HepG2 (cell line): Measurements from ENCODE around the gene COPS6. TPM values are rescaled to one million over a fixed set of nuclear protein-coding genes. Genes with fewer than 3 reads are reported as not detected.

ENCODE experiments used
- GPN1 ChIP-seq: sonication (generic); formaldehyde crosslinking; IDR thresholded peaks from 2 replicates; pipeline ENCODE4 v1.5.1; 2020; ENCODE audit warnings: missing genetic modification reagents, borderline replicate concordance
- MLLT10 ChIP-seq: sonication (generic); formaldehyde crosslinking; IDR thresholded peaks from 2 replicates; pipeline ENCODE4 v1.4.0; 2020; ENCODE audit warnings: missing genetic modification reagents
- NAIF1 ChIP-seq: sonication (generic); formaldehyde crosslinking; IDR thresholded peaks from 2 replicates; pipeline ENCODE4 v1.5.0; 2020; ENCODE audit warnings: mild to moderate bottlenecking, missing genetic modification reagents, borderline replicate concordance
- NCOA2 ChIP-seq: sonication (generic); formaldehyde crosslinking; IDR thresholded peaks from 2 replicates; pipeline ENCODE4 v1.8.0; 2022; ENCODE audit warnings: inconsistent platforms
- PLRG1 ChIP-seq: fragments of 450-650 bp; conservative IDR thresholded peaks from 2 replicates; pipeline ENCODE4 v1.6.1; 2016
- WIZ ChIP-seq: sonication (generic); formaldehyde crosslinking; IDR thresholded peaks from 2 replicates; pipeline ENCODE4 v1.5.1; 2020; ENCODE audit warnings: mild to moderate bottlenecking, missing genetic modification reagents
- ZNF124 ChIP-seq: sonication (generic); formaldehyde crosslinking; IDR thresholded peaks from 2 replicates; pipeline ENCODE4 v1.4.0; 2020; ENCODE audit warnings: missing genetic modification reagents
- ZNF317 ChIP-seq: sonication (generic); formaldehyde crosslinking; IDR thresholded peaks from 2 replicates; pipeline ENCODE4 v1.5.0; 2020; ENCODE audit warnings: mild to moderate bottlenecking, missing genetic modification reagents
- ZNF546 ChIP-seq: sonication (generic); formaldehyde crosslinking; conservative IDR thresholded peaks from 2 replicates; pipeline ENCODE4 v1.8.1; 2023; ENCODE audit warnings: mild to moderate bottlenecking, missing genetic modification reagents
- polyA plus RNA-seq, 8 experiments: library from polyadenylated mRNA; depleted of rRNA in 3 of 8; stranded (reverse) in 7 of 8; unstranded in 1 of 8; fragments of >200 nt; fragmentation: Illumina TruSeq in 4 of 8; extraction: Trizol in 4 of 8; gene quantifications; 2 replicates each; pipeline versions ENCODE4 v1.2.1 to v1.2.3, GENCODE V29; 2011 to 2016; ENCODE audit warnings: low read depth in 4 of 8, missing spikeins in 1 of 8, mixed read lengths in 1 of 8; ENCODE audit not compliant: insufficient read depth in 1 of 8
- total RNA-seq, 5 experiments: library from RNA; depleted of rRNA; stranded (reverse); fragments of >200 nt; fragmentation: Illumina TruSeq; extraction: Trizol; gene quantifications; 2 replicates each; pipeline ENCODE4 v1.2.3, GENCODE V29; 2016; ENCODE audit warnings: low read depth in 1 of 5
- TF ChIP-seq, protein P1 (sequence below): sonication (generic); formaldehyde crosslinking; IDR thresholded peaks from 2 replicates; pipeline ENCODE4 v1.5.0; 2020; ENCODE audit warnings: mild to moderate bottlenecking, missing genetic modification reagents, borderline replicate concordance
- TF ChIP-seq, protein P2 (sequence below): sonication (generic); formaldehyde crosslinking; IDR thresholded peaks from 2 replicates; pipeline ENCODE4 v1.5.1; 2020; ENCODE audit warnings: mild to moderate bottlenecking, missing genetic modification reagents, borderline replicate concordance

Gene COPS6
- total and polyA plus RNA-seq, 2 of the 13 experiments (the other 11 are each of a cell fraction or from before 2014, with no cell fraction given), result 33.4 to 117 TPM

DNA sequence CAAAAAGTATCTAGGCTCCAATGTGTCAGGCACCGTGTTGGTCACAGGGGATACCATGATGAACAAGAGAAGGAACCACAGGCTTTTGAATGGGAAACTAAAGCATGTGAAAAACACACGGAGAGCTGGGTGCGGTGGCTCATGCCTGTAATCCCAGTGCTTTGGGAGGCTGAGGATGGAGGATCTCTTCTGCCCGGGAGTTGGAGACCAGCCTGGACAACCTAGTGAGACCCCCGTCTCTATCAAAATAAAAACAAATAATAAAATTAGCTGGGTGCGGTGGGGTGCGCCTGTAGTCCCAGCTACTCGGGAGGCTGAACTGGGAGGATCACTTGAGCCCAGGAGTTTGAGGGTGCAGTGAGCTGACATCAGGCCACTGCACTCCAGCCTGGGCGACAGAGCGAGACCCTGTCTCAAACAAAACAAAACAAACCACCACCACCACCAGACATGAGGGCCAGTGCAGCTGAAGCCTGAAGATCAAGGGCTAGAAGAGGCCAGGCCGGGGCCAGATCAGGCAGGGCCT is 611 bp upstream of the COPS6 start (continued):
- TF ChIP-seq, protein P1, sequence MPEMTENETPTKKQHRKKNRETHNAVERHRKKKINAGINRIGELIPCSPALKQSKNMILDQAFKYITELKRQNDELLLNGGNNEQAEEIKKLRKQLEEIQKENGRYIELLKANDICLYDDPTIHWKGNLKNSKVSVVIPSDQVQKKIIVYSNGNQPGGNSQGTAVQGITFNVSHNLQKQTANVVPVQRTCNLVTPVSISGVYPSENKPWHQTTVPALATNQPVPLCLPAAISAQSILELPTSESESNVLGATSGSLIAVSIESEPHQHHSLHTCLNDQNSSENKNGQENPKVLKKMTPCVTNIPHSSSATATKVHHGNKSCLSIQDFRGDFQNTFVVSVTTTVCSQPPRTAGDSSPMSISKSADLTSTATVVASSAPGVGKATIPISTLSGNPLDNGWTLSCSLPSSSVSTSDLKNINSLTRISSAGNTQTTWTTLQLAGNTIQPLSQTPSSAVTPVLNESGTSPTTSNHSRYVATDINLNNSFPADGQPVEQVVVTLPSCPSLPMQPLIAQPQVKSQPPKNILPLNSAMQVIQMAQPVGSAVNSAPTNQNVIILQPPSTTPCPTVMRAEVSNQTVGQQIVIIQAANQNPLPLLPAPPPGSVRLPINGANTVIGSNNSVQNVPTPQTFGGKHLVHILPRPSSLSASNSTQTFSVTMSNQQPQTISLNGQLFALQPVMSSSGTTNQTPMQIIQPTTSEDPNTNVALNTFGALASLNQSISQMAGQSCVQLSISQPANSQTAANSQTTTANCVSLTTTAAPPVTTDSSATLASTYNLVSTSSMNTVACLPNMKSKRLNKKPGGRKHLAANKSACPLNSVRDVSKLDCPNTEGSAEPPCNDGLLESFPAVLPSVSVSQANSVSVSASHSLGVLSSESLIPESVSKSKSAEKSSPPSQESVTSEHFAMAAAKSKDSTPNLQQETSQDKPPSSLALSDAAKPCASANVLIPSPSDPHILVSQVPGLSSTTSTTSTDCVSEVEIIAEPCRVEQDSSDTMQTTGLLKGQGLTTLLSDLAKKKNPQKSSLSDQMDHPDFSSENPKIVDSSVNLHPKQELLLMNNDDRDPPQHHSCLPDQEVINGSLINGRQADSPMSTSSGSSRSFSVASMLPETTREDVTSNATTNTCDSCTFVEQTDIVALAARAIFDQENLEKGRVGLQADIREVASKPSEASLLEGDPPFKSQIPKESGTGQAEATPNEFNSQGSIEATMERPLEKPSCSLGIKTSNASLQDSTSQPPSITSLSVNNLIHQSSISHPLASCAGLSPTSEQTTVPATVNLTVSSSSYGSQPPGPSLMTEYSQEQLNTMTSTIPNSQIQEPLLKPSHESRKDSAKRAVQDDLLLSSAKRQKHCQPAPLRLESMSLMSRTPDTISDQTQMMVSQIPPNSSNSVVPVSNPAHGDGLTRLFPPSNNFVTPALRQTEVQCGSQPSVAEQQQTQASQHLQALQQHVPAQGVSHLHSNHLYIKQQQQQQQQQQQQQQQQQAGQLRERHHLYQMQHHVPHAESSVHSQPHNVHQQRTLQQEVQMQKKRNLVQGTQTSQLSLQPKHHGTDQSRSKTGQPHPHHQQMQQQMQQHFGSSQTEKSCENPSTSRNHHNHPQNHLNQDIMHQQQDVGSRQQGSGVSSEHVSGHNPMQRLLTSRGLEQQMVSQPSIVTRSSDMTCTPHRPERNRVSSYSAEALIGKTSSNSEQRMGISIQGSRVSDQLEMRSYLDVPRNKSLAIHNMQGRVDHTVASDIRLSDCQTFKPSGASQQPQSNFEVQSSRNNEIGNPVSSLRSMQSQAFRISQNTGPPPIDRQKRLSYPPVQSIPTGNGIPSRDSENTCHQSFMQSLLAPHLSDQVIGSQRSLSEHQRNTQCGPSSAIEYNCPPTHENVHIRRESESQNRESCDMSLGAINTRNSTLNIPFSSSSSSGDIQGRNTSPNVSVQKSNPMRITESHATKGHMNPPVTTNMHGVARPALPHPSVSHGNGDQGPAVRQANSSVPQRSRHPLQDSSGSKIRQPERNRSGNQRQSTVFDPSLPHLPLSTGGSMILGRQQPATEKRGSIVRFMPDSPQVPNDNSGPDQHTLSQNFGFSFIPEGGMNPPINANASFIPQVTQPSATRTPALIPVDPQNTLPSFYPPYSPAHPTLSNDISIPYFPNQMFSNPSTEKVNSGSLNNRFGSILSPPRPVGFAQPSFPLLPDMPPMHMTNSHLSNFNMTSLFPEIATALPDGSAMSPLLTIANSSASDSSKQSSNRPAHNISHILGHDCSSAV (CRISPR knock-in tag), result no peak
- no peak for TF ChIP-seq ZNF317 (CRISPR knock-in tag)
- TF ChIP-seq ZNF124 (CRISPR knock-in tag), result 0 out of 2 replicates have a peak, but pooled peaks have one; percentile 6
- no peak for TF ChIP-seq GPN1
- no peak for TF ChIP-seq PLRG1
- no peak for TF ChIP-seq MLLT10 (CRISPR knock-in tag)
- TF ChIP-seq ZNF546 (CRISPR knock-in tag), result no peak
- no peak for TF ChIP-seq NCOA2
- TF ChIP-seq, protein P2, sequence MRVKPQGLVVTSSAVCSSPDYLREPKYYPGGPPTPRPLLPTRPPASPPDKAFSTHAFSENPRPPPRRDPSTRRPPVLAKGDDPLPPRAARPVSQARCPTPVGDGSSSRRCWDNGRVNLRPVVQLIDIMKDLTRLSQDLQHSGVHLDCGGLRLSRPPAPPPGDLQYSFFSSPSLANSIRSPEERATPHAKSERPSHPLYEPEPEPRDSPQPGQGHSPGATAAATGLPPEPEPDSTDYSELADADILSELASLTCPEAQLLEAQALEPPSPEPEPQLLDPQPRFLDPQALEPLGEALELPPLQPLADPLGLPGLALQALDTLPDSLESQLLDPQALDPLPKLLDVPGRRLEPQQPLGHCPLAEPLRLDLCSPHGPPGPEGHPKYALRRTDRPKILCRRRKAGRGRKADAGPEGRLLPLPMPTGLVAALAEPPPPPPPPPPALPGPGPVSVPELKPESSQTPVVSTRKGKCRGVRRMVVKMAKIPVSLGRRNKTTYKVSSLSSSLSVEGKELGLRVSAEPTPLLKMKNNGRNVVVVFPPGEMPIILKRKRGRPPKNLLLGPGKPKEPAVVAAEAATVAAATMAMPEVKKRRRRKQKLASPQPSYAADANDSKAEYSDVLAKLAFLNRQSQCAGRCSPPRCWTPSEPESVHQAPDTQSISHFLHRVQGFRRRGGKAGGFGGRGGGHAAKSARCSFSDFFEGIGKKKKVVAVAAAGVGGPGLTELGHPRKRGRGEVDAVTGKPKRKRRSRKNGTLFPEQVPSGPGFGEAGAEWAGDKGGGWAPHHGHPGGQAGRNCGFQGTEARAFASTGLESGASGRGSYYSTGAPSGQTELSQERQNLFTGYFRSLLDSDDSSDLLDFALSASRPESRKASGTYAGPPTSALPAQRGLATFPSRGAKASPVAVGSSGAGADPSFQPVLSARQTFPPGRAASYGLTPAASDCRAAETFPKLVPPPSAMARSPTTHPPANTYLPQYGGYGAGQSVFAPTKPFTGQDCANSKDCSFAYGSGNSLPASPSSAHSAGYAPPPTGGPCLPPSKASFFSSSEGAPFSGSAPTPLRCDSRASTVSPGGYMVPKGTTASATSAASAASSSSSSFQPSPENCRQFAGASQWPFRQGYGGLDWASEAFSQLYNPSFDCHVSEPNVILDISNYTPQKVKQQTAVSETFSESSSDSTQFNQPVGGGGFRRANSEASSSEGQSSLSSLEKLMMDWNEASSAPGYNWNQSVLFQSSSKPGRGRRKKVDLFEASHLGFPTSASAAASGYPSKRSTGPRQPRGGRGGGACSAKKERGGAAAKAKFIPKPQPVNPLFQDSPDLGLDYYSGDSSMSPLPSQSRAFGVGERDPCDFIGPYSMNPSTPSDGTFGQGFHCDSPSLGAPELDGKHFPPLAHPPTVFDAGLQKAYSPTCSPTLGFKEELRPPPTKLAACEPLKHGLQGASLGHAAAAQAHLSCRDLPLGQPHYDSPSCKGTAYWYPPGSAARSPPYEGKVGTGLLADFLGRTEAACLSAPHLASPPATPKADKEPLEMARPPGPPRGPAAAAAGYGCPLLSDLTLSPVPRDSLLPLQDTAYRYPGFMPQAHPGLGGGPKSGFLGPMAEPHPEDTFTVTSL (CRISPR knock-in tag), result 0 out of 2 replicates have a peak, but pooled peaks have one; percentile 36
- TF ChIP-seq NAIF1, result no peak
- no peak for TF ChIP-seq WIZ (CRISPR knock-in tag)
